GM21367 (cell line): ENCODE measurements around the gene MZT2B.
"Not testable (repeated sequence)": the region's sequence is repeated elsewhere in the genome, so short reads cannot be mapped to it uniquely, and the experiment has no call there.

Experiments used
- ATAC-seq: cut with Tn5 transposase; IDR thresholded peaks from one replicate; pipeline ENCODE4 v1.9.1; 2021; ENCODE audit not compliant: unreplicated experiment

Gene MZT2B

GRCh38 chr2:130181880-130182682 is at the start of gene MZT2B:
Gene MZT2B (plus strand): TSS chr2:130182262. CDS start chr2:130182283, 21 bp downstream.
- ATAC-seq: peak; percentile 83

- ATAC-seq: no peak
These were observed 46.1 kb upstream of the MZT2B start for GRCh38 chr2:130135692-130136541.

- ATAC-seq: not testable (repeated sequence)
These were observed 45.5 kb upstream of the MZT2B start for GRCh38 chr2:130136546-130136945.

GRCh38 chr2:130137118-130137517 is 44.9 kb upstream of the MZT2B start:
- ATAC-seq: not testable (repeated sequence)

- ATAC-seq: not testable (repeated sequence)
These were observed 43.7 kb upstream of the MZT2B start for GRCh38 chr2:130138326-130138725.

- ATAC-seq: not testable (repeated sequence)
These were observed 43.2 kb upstream of the MZT2B start for GRCh38 chr2:130138841-130139251.

GRCh38 chr2:130139331-130140280 is 42.5 kb upstream of the MZT2B start:
- ATAC-seq: not testable (repeated sequence)

GRCh38 chr2:130140516-130140915 is 41.5 kb upstream of the MZT2B start:
- not testable (repeated sequence) for ATAC-seq

GRCh38 chr2:130141002-130141401 is 41.1 kb upstream of the MZT2B start:
- not testable (repeated sequence) for ATAC-seq

- not testable (repeated sequence) for ATAC-seq
These were observed 40.3 kb upstream of the MZT2B start for GRCh38 chr2:130141645-130142370.

GRCh38 chr2:130142396-130143265 is 39.4 kb upstream of the MZT2B start:
- not testable (repeated sequence) for ATAC-seq

GRCh38 chr2:130143266-130144039 is 38.6 kb upstream of the MZT2B start:
- ATAC-seq: peak; percentile 31

- ATAC-seq: peak; percentile 90
These were observed 37.1 kb upstream of the MZT2B start, which contains the start of gene CCDC74B for GRCh38 chr2:130145006-130145414. Gene CCDC74B (minus strand): TSS chr2:130145112. CDS start chr2:130144996, 116 bp downstream.

GRCh38 chr2:130148515-130148914 is 33.5 kb upstream of the MZT2B start:
- not testable (repeated sequence) for ATAC-seq

GRCh38 chr2:130150181-130151144 is 31.6 kb upstream of the MZT2B start:
- no peak for ATAC-seq

GRCh38 chr2:130151145-130151512 is 30.9 kb upstream of the MZT2B start:
- ATAC-seq: not testable (repeated sequence)
